ENCODE results near the gene ZBTB46. TPM values are rescaled to one million over a fixed set of nuclear protein-coding genes. Genes with fewer than 3 reads are reported as not detected.
"Not testable (repeated sequence)": the region's sequence is repeated elsewhere in the genome, so short reads cannot be mapped to it uniquely, and the experiment has no call there.

The ZBTB46 gene
- total RNA-seq, 1 donor from 2014 or later = 0.53 TPM

- H3K4me3 ChIP-seq (ENCODE audit: low read depth, low read length) = no peak overlapping the region
- DNase-seq (ENCODE audit: low read depth) (no peak), FAIRE-seq (no peak)
- peaks cover 11% of the 10 kb centered on the region for H3K27me3 ChIP-seq (ENCODE audit: control insufficient read depth, insufficient read depth, low read length)
- H3K36me3 ChIP-seq (ENCODE audit: control insufficient read depth, insufficient read depth, low read length) = no peaks in the 10 kb centered on the region
- no peak for TF ChIP-seq CTCF (IDR thresholded peaks at IDR 0.05; ENCODE audit: insufficient read depth, low read length, severe bottlenecking)
Observed at GRCh38 chr20:63854069-63854765, 23.2 kb upstream of the ZBTB46 start.

GRCh38 chr20:63853733-63854068 is 22.6 kb upstream of the ZBTB46 start:
- DNase-seq (ENCODE audit: low read depth); H3K4me3 ChIP-seq (ENCODE audit: low read depth, low read length); FAIRE-seq; H3K36me3 ChIP-seq (ENCODE audit: control insufficient read depth, insufficient read depth, low read length): not testable (repeated sequence)
- peaks cover 11% of the 10 kb centered on the region for H3K27me3 ChIP-seq (ENCODE audit: control insufficient read depth, insufficient read depth, low read length)

- not testable (repeated sequence) for FAIRE-seq; DNase-seq (ENCODE audit: low read depth); H3K4me3 ChIP-seq (ENCODE audit: low read depth, low read length); H3K36me3 ChIP-seq (ENCODE audit: control insufficient read depth, insufficient read depth, low read length)
- H3K27me3 ChIP-seq (ENCODE audit: control insufficient read depth, insufficient read depth, low read length) = peaks cover 18% of the 10 kb centered on the region
Observed at GRCh38 chr20:63851548-63851943, 20.5 kb upstream of the ZBTB46 start.

- H3K4me3 ChIP-seq (ENCODE audit: low read depth, low read length) = no peak overlapping the region
- DNase-seq (ENCODE audit: low read depth) = no peak
- no peak for FAIRE-seq
- TF ChIP-seq CTCF (IDR thresholded peaks at IDR 0.05; ENCODE audit: insufficient read depth, low read length, severe bottlenecking) = no peak
- no peaks in the 10 kb centered on the region for H3K36me3 ChIP-seq (ENCODE audit: control insufficient read depth, insufficient read depth, low read length)
- H3K27me3 ChIP-seq (ENCODE audit: control insufficient read depth, insufficient read depth, low read length) = peaks cover 21% of the 10 kb centered on the region
Observed at GRCh38 chr20:63850689-63851547, 19.9 kb upstream of the ZBTB46 start.

DNA sequence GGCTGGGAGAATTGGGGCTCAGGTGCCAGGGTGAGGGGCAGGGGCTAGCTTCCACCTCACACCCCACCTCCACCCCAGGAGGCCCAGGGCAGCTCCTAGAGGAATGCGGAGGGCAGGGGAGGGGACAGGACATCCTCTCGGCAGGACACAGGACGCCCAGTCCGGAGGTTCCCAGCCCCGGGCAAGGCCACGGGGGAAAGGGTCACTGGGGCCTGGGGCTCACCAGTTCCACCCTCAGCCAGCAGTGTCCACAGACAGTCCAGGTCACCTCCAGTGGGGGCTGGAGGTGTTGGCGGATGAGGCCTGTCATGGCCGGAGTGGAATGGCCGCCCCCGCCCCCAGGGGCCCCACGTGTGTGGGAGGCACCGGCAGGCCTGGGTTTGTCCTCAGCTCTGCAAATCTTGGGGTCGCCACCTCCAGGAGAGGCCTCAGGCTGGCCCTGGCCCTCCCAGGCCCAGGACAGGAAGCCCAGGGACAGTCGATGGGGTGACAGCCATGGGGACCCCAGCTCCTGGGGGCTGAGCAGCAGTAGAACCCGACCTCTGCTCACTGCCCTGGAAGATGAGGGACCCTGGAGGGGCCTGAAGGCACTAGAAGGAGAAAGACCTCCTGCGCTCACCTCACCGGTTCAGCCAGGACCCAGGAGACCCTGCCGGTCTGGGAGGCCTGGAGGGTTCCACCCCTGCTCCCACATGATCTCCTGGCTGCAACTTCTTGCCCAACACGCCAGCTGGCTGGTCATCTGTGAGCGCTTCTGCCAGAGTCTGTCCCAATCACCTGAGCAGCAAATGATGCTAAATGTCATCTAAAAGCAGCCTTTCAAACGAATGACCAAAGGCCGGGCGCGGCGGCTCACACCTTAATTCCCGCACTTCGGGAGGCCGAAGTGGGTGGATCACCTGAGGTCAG is 17.2 kb upstream of the ZBTB46 start:
- no peak for DNase-seq (ENCODE audit: low read depth)
- no peak overlapping the region for H3K4me3 ChIP-seq (ENCODE audit: low read depth, low read length)

More for the DNA sequence above, 17.2 kb upstream of the ZBTB46 start:
- Histone ChIP-seq H3K36me3 (ENCODE audit: control insufficient read depth, insufficient read depth, low read length) (no peaks in the 10 kb centered on the region), H3K27me3 (ENCODE audit: control insufficient read depth, insufficient read depth, low read length) (peaks cover 15% of the 10 kb centered on the region)
- TF ChIP-seq CTCF (IDR thresholded peaks at IDR 0.05; ENCODE audit: insufficient read depth, low read length, severe bottlenecking) = no peak
- no peak for FAIRE-seq
